ENCODE measurements around the gene PSMC2.
"Not testable (repeated sequence)": the region's sequence is repeated elsewhere in the genome, so short reads cannot be mapped to it uniquely, and the experiment has no call there.

The PSMC2 gene

GRCh38 chr7:103389263-103389662 lies 41.8 kb downstream of the PSMC2 start:
- no peak overlapping the region for H3K27ac ChIP-seq
- TF ChIP-seq CTCF (conservative IDR thresholded peaks at IDR 0.05) (no peak), ZFX (IDR thresholded peaks at IDR 0.05) (no peak)

- no peak overlapping the region for H3K27ac ChIP-seq
- TF ChIP-seq CTCF (conservative IDR thresholded peaks at IDR 0.05) (no peak), ZFX (IDR thresholded peaks at IDR 0.05) (no peak)
Observed at GRCh38 chr7:103391150-103391549, 43.7 kb downstream of the PSMC2 start.

GRCh38 chr7:103391976-103392375 lies 44.5 kb downstream of the PSMC2 start:
- H3K27ac ChIP-seq: no peak overlapping the region
- no peak for TF ChIP-seq ZFX (IDR thresholded peaks at IDR 0.05)
- no peak for TF ChIP-seq CTCF (conservative IDR thresholded peaks at IDR 0.05)

DNA sequence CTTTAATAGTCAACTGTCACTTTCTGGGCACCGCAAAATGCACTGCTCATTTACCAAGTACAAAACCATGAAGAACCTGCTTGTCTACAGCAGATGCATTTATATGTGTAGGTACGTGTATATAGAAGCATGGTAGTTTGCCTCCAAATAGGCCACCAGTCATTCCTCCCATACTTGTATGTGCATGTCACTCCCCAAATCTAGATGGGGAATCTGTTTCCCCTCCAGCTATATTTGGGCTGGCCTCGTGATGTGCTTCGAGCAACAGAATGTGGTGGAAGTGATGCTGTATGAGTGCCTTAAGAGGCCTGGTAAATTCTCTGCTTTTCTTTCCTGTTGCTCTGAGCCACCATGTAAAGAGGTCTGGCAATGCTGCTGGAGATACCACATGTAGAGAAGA lies 47.1 kb downstream of the PSMC2 start:
- H3K27ac ChIP-seq: no peak overlapping the region
- no peak for TF ChIP-seq CTCF (conservative IDR thresholded peaks at IDR 0.05)
- no peak for TF ChIP-seq ZFX (IDR thresholded peaks at IDR 0.05)

- no peak overlapping the region for H3K27ac ChIP-seq
- no peak for TF ChIP-seq ZFX (IDR thresholded peaks at IDR 0.05)
- TF ChIP-seq CTCF (conservative IDR thresholded peaks at IDR 0.05): no peak
Observed at GRCh38 chr7:103395071-103395470, 47.6 kb downstream of the PSMC2 start.

DNA sequence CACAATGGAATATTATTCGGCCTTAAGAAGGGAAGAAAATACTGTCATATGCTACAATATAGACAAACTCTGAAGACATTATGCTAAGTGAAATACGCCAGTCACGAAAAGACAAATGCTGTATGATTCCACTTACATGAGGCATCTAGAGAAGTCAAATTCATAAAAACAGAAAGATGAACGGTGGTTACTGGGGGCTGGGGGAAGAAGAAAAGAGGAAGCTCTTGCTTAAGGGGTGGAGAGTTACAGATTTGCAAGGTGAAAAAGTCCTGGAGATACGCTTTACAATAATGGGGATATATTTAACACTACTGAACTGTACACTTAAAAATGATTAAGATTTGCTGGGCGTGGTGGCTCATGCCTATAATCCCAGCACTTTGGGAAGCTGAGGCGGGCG lies 49.0 kb downstream of the PSMC2 start:
- no peak for TF ChIP-seq ZFX (IDR thresholded peaks at IDR 0.05)
- no peak for TF ChIP-seq CTCF (conservative IDR thresholded peaks at IDR 0.05)

DNA sequence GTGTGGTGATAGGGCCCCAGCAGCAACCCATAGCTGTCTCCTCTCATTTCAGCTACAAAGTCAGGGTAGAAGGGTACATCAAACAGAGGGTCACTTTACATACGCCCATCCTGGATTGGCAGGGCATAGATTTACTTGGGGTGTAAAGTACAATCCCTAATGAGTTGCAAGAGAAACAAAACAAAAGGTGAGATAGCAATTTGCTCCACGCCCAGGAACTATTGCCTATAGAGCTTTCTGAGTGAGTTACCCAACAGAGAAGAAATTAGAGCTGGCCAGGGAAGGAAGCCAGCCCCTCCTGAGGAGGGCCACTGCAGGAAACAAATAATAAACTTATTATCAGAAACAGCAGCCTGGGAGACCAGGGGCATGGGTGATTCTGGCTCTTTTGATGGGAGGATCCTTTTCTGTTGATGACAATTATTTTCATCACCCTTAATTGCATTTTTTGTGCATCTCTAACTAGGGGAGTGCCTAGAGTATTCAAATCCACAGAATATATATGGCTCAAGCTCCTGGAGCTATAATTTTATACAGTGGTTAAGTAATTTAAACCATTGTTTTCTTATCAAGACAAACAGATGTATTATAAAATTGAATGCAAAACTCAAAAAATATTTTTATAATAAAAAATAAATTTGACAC lies 51.2 kb downstream of the PSMC2 start:
- no peak overlapping the region for H3K27ac ChIP-seq

More for the DNA sequence above, 49.0 kb downstream of the PSMC2 start:
- no peak overlapping the region for H3K27ac ChIP-seq

GRCh38 chr7:103399687-103400086 lies 52.2 kb downstream of the PSMC2 start:
- not testable (repeated sequence) for H3K27ac ChIP-seq

More for the DNA sequence above, 51.2 kb downstream of the PSMC2 start:
- TF ChIP-seq CTCF (conservative IDR thresholded peaks at IDR 0.05) (no peak), ZFX (IDR thresholded peaks at IDR 0.05) (no peak)

DNA sequence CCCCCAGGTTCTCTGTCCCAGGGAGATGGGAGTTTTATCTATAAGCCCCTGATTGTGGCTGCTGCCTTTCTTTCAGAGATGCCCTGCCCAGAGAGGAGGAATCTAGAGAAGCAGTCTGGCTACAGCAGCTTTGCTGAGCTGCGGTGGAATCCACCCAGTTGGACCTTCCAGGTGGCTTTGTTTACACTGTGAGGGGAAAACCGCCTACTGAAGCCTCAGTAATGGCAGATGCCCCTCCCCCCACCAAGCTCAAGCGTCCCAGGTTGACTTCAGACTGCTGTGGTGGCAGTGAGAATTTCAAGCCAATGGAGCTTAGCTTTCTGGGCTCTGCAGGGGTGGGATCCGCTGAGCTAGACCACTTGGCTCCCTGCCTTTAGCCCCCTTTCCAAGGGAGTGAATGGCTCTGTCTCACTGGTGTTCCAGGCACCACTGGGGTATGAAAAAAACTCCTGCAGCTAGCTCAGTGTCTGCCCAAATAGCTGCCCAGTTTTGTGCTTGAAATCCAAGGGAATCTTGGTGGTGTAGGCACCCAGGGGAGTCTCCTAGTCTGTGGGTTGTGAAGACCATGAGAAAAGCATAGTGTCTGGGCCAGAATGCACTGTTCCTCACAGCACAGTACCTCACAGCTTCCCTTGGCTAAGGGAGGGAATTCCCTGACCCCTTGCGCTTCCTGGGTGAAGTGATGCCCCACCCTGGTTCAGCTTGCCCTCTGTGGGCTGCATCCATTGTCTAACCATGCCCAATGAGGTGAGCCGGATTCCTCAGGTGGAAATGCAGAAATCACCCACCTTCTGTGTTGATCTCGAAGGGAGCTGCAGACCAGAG lies 58.6 kb downstream of the PSMC2 start:
- not testable (repeated sequence) for H3K27ac ChIP-seq
